NCI-H748 treated with DMSO at 0.1 percent for 48 hours (cell line): ENCODE results near the gene DNAJB9.
"Not testable (repeated sequence)": the region's sequence is repeated elsewhere in the genome, so short reads cannot be mapped to it uniquely, and the experiment has no call there.

ENCODE experiments used
- DNase-seq: peaks from one replicate; lab custom pipeline; 2025; lab: John Stamatoyannopoulos, UW

Gene DNAJB9

DNA sequence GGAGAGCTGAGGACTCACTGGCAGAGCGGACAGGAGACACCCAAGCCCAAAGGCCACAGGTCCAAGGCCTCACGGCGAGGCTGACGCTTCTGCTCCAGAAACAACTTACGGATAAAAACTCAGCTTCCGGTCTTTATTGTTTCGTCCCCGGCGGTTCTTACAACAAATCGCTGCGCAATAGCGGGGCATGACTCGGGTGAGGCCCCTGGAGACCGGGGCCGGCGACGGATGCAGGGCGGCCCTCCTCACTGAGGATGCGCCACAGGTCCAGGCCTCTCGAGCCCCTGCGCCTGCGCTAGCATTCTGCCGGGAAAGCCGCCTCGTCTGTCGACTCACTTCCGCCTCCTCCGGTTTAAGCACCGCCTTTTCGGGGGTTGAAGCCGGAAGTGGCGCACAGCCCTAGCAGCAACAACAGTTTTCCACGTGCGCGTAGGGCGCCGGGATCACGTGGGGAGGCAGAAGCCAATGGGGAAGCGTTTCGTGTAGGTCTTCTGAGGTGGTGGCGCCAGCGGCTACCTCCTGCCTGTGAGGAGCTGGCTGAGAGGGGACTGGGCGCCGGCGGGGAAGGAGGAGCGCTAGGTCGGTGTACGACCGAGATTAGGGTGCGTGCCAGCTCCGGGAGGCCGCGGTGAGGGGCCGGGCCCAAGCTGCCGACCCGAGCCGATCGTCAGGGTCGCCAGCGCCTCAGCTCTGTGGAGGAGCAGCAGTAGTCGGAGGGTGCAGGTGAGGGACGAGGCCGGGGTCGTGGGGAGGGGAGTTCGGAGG lies at the start of gene DNAJB9, which contains the start of gene THAP5:
Gene DNAJB9, plus strand, starts transcription at position 494 of the 765 bp plus-strand sequence. CDS start 1,853 bp downstream, outside the sequence.
Gene THAP5, minus strand, starts transcription at position 326 of the 765 bp plus-strand sequence. Its CDS starts 137 bp downstream, at position 189.
- peak; percentile 96 for DNase-seq

- no peak for DNase-seq
These were observed 46.9 kb upstream of the DNAJB9 start for GRCh38 chr7:108522780-108523179.

DNA sequence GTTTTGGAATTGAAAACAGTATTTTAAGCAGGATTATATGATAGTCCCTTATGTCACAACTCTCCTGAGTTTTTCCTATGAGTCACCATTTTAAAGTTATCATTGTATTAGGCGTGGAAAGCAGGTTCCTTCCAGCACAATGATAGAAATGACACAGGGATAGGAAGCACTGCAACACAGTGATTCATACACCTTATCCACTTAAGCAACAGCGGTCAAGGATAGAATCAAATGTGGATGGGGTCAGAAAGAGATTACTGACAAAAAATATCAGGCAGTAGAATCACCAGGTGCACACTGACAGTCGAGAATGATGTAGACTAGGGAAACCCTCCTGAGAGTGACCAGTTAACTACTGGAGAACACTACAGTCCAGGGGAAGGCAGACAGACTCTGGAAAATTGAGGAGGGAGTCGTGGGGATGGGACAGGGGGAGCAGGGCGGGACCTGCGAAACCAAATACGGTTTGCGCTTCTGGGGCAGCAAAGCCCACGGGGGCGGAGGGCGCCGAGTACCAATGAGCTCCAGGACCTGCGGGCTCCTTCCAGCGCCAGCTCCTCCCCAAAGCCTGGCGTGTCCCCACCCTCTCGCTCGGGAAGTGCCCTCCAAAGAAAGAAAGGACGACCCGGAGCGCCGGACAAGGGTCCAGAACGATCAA lies 44.2 kb upstream of the DNAJB9 start:
- peak; percentile 78 for DNase-seq

DNA sequence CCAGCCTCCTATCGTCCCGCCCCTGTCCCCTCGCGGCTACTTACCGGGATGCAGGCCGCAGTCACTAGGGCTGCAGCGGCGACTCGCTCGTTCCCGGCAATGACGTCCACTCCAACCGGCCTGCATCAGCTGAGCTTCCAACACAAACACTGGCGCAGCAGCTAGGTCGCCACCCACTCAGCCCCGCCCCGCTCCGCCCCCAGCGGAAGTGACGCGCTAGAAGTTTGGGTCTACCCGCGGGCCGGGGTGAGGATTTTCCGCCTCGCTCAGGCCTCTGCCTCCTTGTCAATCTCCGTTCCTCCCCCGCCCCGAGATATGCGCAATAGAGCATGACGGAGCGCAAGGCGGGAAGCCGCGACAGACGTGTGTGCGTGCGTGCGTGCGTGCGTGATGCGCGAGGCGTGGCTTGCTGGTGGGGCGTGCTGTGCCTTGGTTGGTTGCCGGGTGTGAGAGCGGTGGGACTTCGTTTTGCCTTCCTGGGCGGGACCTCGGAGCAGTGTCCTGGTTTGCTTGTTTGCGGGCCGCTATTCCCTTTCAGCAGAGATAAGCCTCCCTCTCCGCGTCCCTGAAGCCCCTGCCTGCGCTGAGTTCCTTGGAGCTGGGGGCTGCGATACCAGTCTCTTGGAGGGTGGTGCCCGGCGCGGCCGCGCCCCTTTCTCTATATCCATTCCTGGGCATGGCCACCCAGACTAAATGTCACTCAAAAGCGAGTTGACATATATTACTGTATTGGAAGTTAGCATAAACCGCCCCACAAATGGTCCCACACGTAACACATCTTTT lies 43.5 kb upstream of the DNAJB9 start, which contains the start of gene PNPLA8:
Gene PNPLA8, minus strand, starts transcription at position 151 of the 783 bp plus-strand sequence. CDS start 10,644 bp downstream, outside the sequence.
- peak; percentile 97 for DNase-seq

DNA sequence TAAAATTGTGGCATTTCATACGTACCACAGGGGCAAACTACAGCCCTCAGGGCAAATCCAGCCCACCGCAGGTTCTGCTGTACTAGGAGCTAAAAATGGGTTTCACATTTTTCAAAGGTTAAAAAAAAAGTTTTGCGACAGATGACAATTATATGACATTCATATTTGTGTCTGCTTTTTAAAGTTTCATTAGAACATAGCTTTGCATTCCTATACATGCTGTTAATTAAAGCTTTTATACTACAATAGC lies 43.0 kb upstream of the DNAJB9 start:
- no peak for DNase-seq

GRCh38 chr7:108528183-108528712 lies 41.4 kb upstream of the DNAJB9 start:
- DNase-seq: no peak

GRCh38 chr7:108529341-108529740 lies 40.3 kb upstream of the DNAJB9 start:
- no peak for DNase-seq

DNA sequence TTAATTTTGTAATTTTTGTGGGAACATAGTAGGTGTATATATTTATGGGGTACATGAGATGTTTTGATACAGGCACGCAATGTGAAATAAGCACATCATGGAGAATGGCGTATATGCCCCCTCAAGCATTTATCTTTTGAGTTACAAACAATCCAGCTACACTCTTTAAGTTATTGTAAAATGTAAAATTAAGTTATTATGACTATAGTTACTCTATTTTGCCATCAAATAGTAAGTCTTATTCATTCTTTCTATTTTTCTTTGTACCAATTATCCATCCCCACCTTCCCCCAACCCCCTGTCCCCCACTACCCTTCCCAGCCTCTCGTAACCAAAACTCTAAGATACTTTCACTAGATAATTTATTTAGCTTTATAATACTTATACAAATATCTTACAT lies 36.0 kb upstream of the DNAJB9 start:
- no peak for DNase-seq

DNA sequence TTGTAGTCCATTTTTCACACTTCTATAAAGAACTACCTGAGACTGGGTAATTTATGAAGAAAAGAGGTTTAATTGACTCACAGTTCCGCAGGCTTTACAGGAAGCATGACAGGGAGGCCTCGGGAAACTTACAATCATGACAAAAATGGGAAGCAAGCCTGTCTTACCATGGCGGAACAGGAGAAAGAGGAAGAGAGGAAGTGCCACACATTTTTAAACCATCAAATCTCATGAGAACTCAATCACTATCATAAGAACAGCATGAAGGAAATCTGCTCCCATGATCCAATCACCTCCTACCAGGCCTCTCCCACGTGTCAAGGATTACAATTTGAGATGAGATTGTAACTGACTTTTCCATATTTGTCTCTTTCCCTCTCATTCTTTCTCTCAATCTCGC lies 34.4 kb upstream of the DNAJB9 start:
- no peak for DNase-seq

- DNase-seq: no peak
These were observed 33.9 kb upstream of the DNAJB9 start for GRCh38 chr7:108535744-108536143.

GRCh38 chr7:108537229-108537628 lies 32.4 kb upstream of the DNAJB9 start:
- no peak for DNase-seq

GRCh38 chr7:108538236-108538635 lies 31.4 kb upstream of the DNAJB9 start:
- DNase-seq: not testable (repeated sequence)

GRCh38 chr7:108538685-108539084 lies 31.0 kb upstream of the DNAJB9 start:
- not testable (repeated sequence) for DNase-seq

- DNase-seq: no peak
These were observed 28.2 kb upstream of the DNAJB9 start for GRCh38 chr7:108541478-108541877.

DNA sequence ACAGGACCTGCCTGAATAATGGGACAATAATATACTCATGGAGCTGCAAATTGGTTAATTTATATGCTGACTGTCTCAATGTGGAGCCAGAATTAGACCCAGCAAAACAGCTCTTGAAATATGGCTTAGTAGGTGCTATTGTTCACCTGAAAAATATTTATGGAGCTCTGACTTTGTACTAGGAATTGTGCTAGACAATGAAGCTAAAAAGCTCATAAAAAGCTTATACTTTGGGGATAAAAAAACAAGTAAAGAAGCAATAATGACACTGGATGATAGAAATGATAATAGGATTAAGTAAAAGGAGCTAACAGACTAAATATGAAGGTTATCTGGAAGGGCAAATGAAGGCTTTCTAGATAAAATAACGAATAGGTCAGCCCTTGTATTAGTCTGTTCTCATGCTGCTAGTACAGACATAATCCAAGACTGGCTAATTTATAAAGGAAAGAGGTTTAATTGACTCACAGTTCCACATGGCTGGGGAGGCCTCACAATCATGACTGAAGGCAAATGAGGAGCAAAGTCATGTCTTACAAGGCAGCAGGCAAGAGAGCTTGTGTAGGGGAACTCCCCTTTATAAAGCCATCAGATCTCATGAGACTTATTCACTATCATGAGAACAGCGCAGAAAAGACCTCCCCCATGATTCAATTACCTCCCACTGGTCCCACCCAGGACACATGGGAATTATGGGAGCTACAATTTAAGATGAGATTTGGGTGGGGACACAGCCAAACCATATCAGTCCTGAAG lies 21.4 kb upstream of the DNAJB9 start:
- DNase-seq: not testable (repeated sequence)

GRCh38 chr7:108556665-108557064 lies 13.0 kb upstream of the DNAJB9 start:
- not testable (repeated sequence) for DNase-seq

- no peak for DNase-seq
These were observed 12.5 kb upstream of the DNAJB9 start for GRCh38 chr7:108557191-108557590.

- no peak for DNase-seq
These were observed 12.1 kb upstream of the DNAJB9 start for GRCh38 chr7:108557617-108558016.

GRCh38 chr7:108559253-108559652 lies 10.4 kb upstream of the DNAJB9 start:
- DNase-seq: no peak

DNA sequence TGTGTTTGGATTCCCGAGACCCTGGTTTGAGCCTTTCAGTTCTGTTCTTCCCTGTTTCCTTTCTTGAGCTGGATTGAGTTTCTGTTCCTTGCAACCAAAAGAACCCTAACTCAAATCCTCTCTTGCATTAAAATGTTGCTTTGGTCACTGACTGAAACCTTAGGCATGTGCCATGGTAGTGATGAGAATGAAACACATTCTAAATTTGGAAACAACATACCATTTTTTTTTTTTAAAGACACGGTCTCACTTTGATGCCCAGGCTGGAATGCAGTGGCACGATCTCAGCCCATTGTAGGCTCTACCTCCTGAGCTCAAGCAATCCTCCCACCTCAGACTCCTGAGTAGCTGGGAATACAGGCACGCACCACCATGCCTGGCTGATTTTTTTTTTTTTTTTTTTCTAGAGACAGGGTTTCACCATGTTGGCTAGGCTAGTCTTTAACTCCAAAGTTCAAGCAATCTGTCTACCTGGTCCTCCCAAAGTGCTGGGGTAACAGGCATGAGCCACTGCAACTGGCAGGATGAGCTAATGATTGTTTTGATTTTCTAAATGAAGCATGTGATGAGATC lies 8.5 kb upstream of the DNAJB9 start:
- no peak for DNase-seq

GRCh38 chr7:108565987-108566386 lies 3.7 kb upstream of the DNAJB9 start:
- DNase-seq: no peak
